Right renal pelvis (tissue), 4 donors: Measurements from ENCODE around the gene FANCI. TPM values are rescaled to one million over a fixed set of nuclear protein-coding genes. Genes with fewer than 3 reads are reported as not detected.
"Not testable (repeated sequence)": the region's sequence is repeated elsewhere in the genome, so short reads cannot be mapped to it uniquely, and the experiment has no call there.

Source experiments
- DNase-seq, 4 donors: peaks; one replicate each; pipeline ENCODE4 v3.0.0-alpha.2; 2013; ENCODE audit warnings: low read depth in 4 of 4, low spot score in 3 of 4, missing footprints in 1 of 4
- polyA plus RNA-seq, 4 donors: library from polyadenylated mRNA; unstranded; fragments of 120-200 nt; gene quantifications; one replicate each; pipeline ENCODE4 v1.2.1, GENCODE V29; 2013; ENCODE audit not compliant: insufficient read length in 4 of 4

Gene FANCI
- polyA plus RNA-seq, 4 donors: 32.0 to 38.5 (median 35.1) TPM

DNA sequence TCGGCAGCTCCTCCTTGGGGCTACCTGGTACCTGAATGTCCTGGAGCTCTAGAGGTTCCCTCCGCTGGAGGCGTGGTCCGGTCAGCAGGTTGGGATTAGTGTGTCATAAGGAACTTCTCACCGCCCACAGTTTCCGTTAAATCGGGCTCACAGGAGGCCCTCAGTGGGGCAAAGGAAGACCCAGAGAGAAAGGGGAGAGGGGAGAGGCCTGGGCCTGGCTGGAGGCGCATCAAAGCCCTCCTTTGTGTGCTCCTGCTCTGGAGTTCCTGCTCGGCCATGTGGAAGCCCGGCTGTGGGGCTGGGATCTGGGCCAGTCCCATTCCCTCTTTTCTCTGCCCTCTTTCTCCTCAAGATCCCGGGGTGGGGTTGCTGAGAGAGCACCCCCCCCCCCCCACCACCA is 22.2 kb upstream of the FANCI start, which contains the start of gene RLBP1:
TSS of gene RLBP1 (minus strand) at position 37 of the 400 bp plus-strand sequence. CDS start 2,604 bp downstream, outside the sequence.
- no peak for DNase-seq

DNA sequence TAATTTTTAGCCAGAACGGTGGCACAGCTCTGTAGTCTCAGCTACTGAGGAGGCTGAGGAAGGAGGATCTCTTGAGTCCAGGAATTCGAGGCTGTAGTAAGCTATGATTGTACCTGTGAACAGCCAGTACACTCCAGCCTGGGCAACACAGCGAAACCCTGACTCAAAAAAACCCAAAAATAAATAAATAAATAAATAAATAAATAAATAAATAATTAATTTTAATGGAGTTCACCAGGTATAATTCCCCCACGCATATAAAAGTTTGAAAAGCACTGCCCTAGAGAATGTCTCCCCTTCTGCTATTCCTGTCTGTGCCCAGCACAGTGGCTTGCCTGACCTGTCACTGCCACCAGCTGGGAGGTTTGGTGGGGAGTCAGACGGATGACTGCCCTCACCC is 18.2 kb upstream of the FANCI start:
- no peak for DNase-seq

- DNase-seq: no peak
These were observed 17.2 kb upstream of the FANCI start for GRCh38 chr15:89226359-89227221.

DNA sequence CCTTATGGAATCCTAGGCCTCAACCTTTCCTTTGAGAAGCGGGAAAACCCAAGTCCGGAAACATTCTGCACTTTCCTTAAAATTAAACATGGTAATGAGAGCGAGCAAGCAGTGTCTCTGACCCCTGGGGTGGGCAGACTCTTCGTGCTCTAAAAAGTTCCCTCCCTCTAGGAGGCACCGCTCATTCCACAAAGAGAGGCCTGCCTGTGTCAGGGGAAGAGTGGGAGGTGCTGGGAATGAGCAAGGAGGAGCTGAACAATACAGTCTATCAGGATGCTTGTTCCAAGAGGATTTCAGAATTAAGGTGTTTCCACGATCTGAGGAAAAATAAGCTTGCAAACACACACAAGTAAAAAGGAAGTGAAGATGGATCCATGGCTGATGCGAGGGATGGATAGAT is 16.4 kb upstream of the FANCI start:
- DNase-seq: no peak

GRCh38 chr15:89230277-89230676 is 13.5 kb upstream of the FANCI start:
- DNase-seq: no peak

DNA sequence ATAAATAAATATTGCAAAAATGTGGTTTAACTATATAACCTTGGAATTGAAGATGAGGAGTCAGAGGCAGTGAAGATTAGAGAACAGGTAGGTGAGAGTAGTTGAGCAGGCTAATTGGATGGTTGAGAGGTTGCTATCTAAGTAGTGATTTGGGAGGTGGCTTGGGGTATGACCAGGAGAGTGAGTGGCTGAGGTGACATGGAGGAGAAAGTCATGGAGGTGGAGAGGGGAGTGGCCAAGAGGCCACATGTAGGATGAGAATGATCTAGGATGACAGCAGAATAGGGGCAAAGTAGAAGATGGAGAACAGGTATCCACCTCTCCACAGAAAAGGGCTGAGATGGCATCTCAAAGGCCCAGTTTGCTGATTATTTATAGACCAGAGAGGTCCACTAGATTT is 11.9 kb upstream of the FANCI start:
- no peak for DNase-seq

GRCh38 chr15:89239883-89240810 is 3.6 kb upstream of the FANCI start:
- DNase-seq: not testable (repeated sequence)

DNA sequence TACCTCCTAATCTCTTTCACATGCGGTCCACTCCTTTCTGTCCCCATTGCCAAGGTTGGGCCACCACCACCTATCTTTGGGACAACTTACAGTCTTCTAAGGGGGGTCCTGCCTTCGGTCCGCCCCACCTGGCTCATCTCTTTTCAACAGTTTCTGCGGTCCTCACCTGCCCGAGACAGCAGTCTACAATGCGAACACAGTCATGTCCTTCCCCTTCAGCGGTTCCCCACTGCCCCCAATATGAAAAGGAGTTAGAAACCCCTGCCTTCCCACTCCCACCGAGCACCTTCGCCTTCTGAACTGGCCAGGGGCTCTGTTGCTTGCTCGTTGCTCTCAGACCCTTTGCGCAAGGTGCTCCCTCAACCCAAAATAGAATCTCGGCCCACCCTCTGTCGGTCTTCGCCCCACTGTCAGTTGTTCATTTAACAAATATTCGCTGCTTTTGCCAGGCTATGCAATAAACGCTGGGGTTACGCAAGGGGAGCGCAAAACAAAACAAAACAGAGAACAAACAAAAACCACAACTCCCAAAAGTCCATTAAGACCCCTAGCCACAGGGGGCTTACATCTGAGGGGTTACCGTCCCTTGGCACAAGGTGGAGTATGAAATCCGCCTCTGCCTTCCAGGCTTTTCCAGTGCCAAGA is 611 bp upstream of the FANCI start:
- peak in 1 of 4 donors; percentile 2 for DNase-seq

DNA sequence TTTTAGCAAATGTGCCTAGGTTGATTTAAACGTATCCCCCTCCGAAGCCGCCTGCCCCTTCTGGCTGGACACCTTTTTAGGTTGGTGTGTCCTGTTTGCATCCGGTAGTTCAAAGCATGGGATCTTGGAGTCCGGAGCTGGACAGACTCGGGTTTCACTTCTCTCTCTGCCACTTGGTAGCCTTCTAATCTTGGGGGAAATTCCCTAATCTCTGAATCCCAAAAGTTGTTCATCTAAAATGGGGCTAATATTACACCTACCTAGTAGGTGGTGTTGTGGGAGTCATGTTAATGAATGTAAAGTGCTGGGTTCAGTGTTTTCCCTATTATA is 760 bp downstream of the FANCI start:
- DNase-seq: no peak

- DNase-seq: no peak
These were observed 3.7 kb downstream of the FANCI start for GRCh38 chr15:89247446-89247845.

DNA sequence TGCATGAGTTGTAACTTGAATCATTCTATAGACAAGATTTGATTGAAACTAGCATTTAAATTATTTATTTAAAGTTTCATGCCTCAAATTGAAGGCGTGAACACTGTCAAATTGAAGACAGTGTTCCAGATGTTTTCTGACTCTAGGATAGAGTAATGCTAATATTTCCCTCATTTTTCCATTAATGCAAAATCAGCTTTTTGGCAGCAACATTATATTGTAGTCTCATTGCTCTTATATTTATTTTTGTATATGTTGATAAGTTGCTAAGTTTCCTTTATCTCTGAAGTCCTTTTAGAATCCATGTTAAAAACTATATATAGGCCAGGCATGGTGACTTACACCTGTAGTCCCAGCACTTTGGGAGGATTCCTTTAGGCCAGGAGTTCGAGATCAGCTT is 4.8 kb downstream of the FANCI start:
- no peak for DNase-seq

GRCh38 chr15:89250142-89250541 is 6.4 kb downstream of the FANCI start:
- not testable (repeated sequence) for DNase-seq

DNA sequence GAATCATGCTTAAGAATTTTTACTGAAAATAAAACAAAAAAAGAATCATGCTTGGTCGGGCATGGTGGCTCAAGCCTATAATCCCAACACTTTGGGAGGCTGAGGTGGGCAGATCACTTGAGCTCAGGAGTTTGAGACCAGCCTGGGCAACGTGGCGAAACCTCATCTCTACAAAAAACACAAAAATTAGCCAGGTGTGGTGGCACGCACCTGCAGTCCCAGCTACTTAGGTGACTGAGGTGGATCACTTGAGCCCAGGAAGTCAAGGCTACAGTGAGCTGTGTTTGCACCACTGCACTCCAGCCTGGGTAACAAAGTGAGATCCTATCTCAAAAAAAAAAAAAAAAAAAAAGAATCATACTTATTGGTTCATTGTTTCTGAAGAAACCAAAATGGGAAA is 33.5 kb downstream of the FANCI start:
- DNase-seq: not testable (repeated sequence)

DNA sequence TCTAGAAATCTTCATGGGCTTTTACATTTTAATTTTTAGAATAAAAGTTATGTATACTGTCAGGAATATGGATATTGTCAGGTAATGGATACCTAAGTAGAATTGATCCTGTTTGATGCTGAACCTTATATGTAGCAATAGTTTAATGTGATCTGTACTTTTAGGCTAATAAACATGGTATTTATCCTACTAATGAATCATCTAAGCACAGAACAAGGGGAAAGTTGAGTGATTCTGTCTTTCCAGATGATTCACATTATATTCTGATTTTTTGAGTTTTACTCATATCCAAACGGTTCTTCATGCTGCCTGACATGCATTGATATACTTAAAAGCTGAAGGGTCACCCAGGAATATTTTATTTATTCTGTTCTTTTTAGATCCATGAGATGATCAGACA is 34.5 kb downstream of the FANCI start:
- no peak for DNase-seq

GRCh38 chr15:89282631-89283030 is 38.9 kb downstream of the FANCI start:
- no peak for DNase-seq

DNA sequence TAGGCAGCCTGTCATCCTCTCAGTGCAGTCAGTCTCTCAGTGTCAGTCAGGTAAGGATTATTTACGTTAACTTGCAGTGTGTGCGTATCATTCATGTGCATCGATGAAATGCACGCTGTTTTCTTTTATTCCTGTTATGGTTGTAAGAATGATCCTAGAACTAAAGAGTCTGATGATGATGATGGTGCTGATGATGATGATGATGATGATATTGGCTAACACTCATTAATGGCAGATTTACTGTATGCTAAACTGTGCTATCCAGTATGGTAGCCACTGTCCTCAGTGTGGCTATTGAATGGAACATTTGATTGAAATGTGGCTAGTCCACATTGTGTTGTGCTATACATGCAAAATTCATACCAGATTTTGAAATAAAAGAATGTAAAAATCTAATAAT is 39.4 kb downstream of the FANCI start:
- no peak for DNase-seq

GRCh38 chr15:89291934-89292438 is 48.2 kb downstream of the FANCI start:
- no peak for DNase-seq

- no peak for DNase-seq
These were observed 49.2 kb downstream of the FANCI start for GRCh38 chr15:89293012-89293411.

DNA sequence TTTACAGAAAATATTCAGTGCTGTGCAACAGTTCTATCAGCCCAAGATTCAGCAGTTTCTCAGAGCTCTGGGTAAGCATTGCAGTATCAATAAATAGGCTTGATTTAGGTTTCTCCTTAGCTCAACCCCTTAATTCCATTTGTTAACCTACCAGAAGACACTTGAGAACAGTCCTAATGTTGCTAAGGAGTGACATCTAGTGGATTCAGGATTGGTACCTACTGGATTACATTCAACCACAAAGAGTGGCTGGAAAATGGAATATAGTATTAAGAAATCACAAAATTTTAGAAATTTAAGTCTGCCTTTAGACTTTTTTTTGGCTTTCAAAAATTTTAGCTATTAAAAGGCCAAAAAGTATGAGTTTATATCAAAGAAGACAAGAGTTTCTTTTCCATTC is 56.1 kb downstream of the FANCI start:
- no peak for DNase-seq

DNA sequence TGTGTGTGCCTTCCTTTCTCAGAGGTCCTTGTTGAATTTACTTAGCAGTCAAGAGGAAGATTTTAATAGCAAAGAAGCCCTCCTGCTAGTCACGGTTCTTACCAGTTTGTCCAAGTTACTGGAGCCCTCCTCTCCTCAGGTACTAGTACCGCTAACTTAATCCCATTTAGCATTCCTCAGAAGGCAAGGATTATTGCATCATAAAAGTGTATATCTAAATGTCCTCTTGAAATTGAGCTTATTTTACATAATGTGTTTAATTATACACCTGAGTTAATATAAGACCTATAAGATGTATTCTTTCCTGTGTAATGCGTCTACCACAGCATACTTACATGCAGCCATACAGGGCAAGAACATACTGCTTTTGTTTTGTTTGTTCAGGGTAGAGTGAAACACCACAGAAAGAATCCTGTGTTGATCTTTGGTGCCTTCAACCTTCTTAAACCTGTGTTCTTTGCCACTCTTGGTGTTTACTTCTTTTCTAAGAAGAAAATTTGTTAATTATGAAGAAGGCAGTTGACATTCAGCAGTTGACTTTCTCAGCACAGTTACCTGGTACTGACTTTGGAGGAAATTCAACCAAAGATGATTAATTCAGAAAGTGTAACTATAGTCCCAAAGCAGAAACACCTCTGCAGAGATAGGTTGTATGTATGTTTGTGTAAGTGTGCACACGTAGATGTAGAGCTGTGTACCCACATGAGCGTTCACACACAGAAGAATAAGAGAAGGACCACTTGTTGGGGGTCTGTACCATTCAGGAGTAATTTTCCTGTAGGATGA is 57.7 kb downstream of the FANCI start:
- DNase-seq: no peak
